GM12878 (cell line): ENCODE data around the gene C11orf52.

Source experiments
- CBFB ChIP-seq: IDR thresholded peaks from 2 replicates; pipeline ENCODE4 v1.6.1; 2016; ENCODE audit warnings: antibody characterized with exemption, low read depth
- CEBPB ChIP-seq, 2 experiments: fragments of 150-350 bp in 1 of 2; IDR thresholded peaks; 2 replicates each; pipeline ENCODE4 v1.6.1; 2012 to 2014; ENCODE audit warnings: low read depth in 2 of 2, low read length in 2 of 2, borderline replicate concordance in 1 of 2, inconsistent platforms in 1 of 2
- MAX ChIP-seq: IDR thresholded peaks from 2 replicates; pipeline ENCODE4 v1.6.1; 2012; ENCODE audit warnings: low read depth, low read length, improper control_type of control experiment
- POLR2A ChIP-seq: IDR thresholded peaks from 2 replicates; pipeline ENCODE4 v1.6.1; 2011; ENCODE audit warnings: low read depth, mild to moderate bottlenecking, low read length
- POLR2AphosphoS2 ChIP-seq: IDR thresholded peaks from 2 replicates; pipeline ENCODE4 v1.6.1; 2011; ENCODE audit warnings: low read depth, mild to moderate bottlenecking, low read length, improper control_type of control experiment, moderate library complexity
- TARDBP ChIP-seq: IDR thresholded peaks from 2 replicates; pipeline ENCODE4 v1.6.1; 2016; ENCODE audit warnings: borderline replicate concordance
- TF ChIP-seq, protein P1 (sequence below), 3 experiments: IDR thresholded peaks in 2 of 3; conservative IDR thresholded peaks in 1 of 3; 2 replicates each; pipeline ENCODE4 v1.5.1; 2011; ENCODE audit warnings: low read depth in 3 of 3, low read length in 3 of 3, mild to moderate bottlenecking in 3 of 3, control low read depth in 2 of 3, moderate library complexity in 2 of 3, inconsistent platforms in 1 of 3, mixed read lengths in 1 of 3; ENCODE audit not compliant: control insufficient read depth in 2 of 3, insufficient read depth in 1 of 3; ENCODE audit errors: extremely low read depth in 1 of 3

- TF ChIP-seq, protein P1, sequence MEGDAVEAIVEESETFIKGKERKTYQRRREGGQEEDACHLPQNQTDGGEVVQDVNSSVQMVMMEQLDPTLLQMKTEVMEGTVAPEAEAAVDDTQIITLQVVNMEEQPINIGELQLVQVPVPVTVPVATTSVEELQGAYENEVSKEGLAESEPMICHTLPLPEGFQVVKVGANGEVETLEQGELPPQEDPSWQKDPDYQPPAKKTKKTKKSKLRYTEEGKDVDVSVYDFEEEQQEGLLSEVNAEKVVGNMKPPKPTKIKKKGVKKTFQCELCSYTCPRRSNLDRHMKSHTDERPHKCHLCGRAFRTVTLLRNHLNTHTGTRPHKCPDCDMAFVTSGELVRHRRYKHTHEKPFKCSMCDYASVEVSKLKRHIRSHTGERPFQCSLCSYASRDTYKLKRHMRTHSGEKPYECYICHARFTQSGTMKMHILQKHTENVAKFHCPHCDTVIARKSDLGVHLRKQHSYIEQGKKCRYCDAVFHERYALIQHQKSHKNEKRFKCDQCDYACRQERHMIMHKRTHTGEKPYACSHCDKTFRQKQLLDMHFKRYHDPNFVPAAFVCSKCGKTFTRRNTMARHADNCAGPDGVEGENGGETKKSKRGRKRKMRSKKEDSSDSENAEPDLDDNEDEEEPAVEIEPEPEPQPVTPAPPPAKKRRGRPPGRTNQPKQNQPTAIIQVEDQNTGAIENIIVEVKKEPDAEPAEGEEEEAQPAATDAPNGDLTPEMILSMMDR (IDR thresholded peaks at IDR 0.05 in 2 of 3, conservative IDR thresholded peaks at IDR 0.05 in 1 of 3; ENCODE audit: control insufficient read depth in 2 of 3, extremely low read depth in 1 of 3, insufficient read depth in 1 of 3, low read depth in 3 of 3, low read length in 3 of 3), result no peak
- TF ChIP-seq CBFB (no peak), POLR2A (no peak), TARDBP (no peak), MAX (no peak), POLR2AphosphoS2 (no peak), CEBPB (IDR thresholded peaks at IDR 0.05; ENCODE audit: borderline replicate concordance in 1 of 2, low read depth in 2 of 2, low read length in 2 of 2) (no peak)
Measured at GRCh38 chr11:111936040-111936540, 17.4 kb downstream of the C11orf52 start.
